ENCODE measurements around the gene PTPN1.

GRCh38 chr20:50630578-50631263 is 120.5 kb downstream of the PTPN1 start:
- TF ChIP-seq POLR2A (IDR thresholded peaks at IDR 0.05; ENCODE audit: low read depth, low read length) (no peak), EZH2 (IDR thresholded peaks at IDR 0.05; ENCODE audit: borderline replicate concordance, low read depth, low read length, severe bottlenecking) (no peak), CTCF (IDR thresholded peaks at IDR 0.05; ENCODE audit: extremely low read depth in 1 of 2, insufficient read depth in 1 of 2, low read depth in 1 of 2, low read length in 2 of 2) (no peak), MAX (IDR thresholded peaks at IDR 0.05; ENCODE audit: insufficient read depth, insufficient read length) (no peak), POLR2AphosphoS5 (IDR thresholded peaks at IDR 0.05; ENCODE audit: insufficient read depth, low read depth, low read length) (no peak)

Measured in endothelial cell of umbilical vein (primary cell).